GM19239 (cell line): ENCODE data around the gene EDEM1.
A peak's percentile ranks its signal among the peaks of the same experiment; 100 is the strongest.
"Not testable (repeated sequence)": the region's sequence is repeated elsewhere in the genome, so short reads cannot be mapped to it uniquely, and the experiment has no call there.

Experiments used
- DNase-seq: peaks from one replicate; pipeline ENCODE4 v3.0.0; 2011; ENCODE audit warnings: low spot score; ENCODE audit not compliant: insufficient read length
- FAIRE-seq: peaks from 2 replicates; lab custom pipeline; 2011; peaks lifted over from hg19 to GRCh38; lab: Jason Lieb, UNC

EDEM1 gene

GRCh38 chr3:5227812-5228211, 40.3 kb downstream of the EDEM1 start:
- DNase-seq, result no peak
- FAIRE-seq, result no peak

GRCh38 chr3:5229414-5229813, 41.9 kb downstream of the EDEM1 start:
- no peak for DNase-seq
- no peak for FAIRE-seq

- FAIRE-seq, result no peak
Observed at GRCh38 chr3:5231074-5231473, 43.6 kb downstream of the EDEM1 start.

GRCh38 chr3:5231487-5231886, 44.0 kb downstream of the EDEM1 start:
- FAIRE-seq (no peak), DNase-seq (no peak)

More at GRCh38 chr3:5231074-5231473, 43.6 kb downstream of the EDEM1 start:
- DNase-seq, result no peak

GRCh38 chr3:5232570-5232969, 45.1 kb downstream of the EDEM1 start:
- FAIRE-seq (no peak), DNase-seq (no peak)

- no peak for FAIRE-seq
- no peak for DNase-seq
Observed at GRCh38 chr3:5233026-5233425, 45.5 kb downstream of the EDEM1 start.

- FAIRE-seq, result no peak
- DNase-seq, result no peak
Observed at GRCh38 chr3:5235655-5236054, 48.1 kb downstream of the EDEM1 start.

GRCh38 chr3:5238545-5238944, 51.0 kb downstream of the EDEM1 start:
- FAIRE-seq (no peak), DNase-seq (no peak)

GRCh38 chr3:5239602-5240001, 52.1 kb downstream of the EDEM1 start:
- DNase-seq (no peak), FAIRE-seq (no peak)

- no peak for FAIRE-seq
- no peak for DNase-seq
Observed at GRCh38 chr3:5240740-5241139, 53.2 kb downstream of the EDEM1 start.

GRCh38 chr3:5242785-5243184, 55.3 kb downstream of the EDEM1 start:
- DNase-seq, FAIRE-seq: not testable (repeated sequence)

GRCh38 chr3:5245927-5246326, 58.4 kb downstream of the EDEM1 start:
- DNase-seq (no peak), FAIRE-seq (no peak)

GRCh38 chr3:5248822-5249221, 61.3 kb downstream of the EDEM1 start:
- FAIRE-seq (no peak), DNase-seq (no peak)

GRCh38 chr3:5250467-5251195, 63.1 kb downstream of the EDEM1 start:
- FAIRE-seq, result no peak
- no peak for DNase-seq

GRCh38 chr3:5251196-5251583, 63.7 kb downstream of the EDEM1 start:
- DNase-seq (no peak), FAIRE-seq (no peak)

- DNase-seq (no peak), FAIRE-seq (no peak)
Observed at GRCh38 chr3:5252131-5252530, 64.6 kb downstream of the EDEM1 start.

GRCh38 chr3:5254281-5255048, 67.0 kb downstream of the EDEM1 start:
- no peak for DNase-seq

GRCh38 chr3:5255404-5256344, 68.2 kb downstream of the EDEM1 start:
- no peak for FAIRE-seq

More at GRCh38 chr3:5254281-5255048, 67.0 kb downstream of the EDEM1 start:
- no peak for FAIRE-seq

GRCh38 chr3:5258526-5258925, 71.0 kb downstream of the EDEM1 start:
- DNase-seq, result no peak
- peak; percentile 11 for FAIRE-seq

More at GRCh38 chr3:5255404-5256344, 68.2 kb downstream of the EDEM1 start:
- DNase-seq, result no peak

- DNase-seq (no peak), FAIRE-seq (peak; percentile 18)
Observed at GRCh38 chr3:5260992-5261501, 73.5 kb downstream of the EDEM1 start.
